ENCODE data around the gene ELP4. TPM values are rescaled to one million over a fixed set of nuclear protein-coding genes. Genes with fewer than 3 reads are reported as not detected.

Gene ELP4
- total RNA-seq, 1 experiment from 2014 or later, result 15.2 TPM

GRCh38 chr11:31808721-31809540 lies 299.4 kb downstream of the ELP4 start:
- Histone ChIP-seq H3K18ac (ENCODE audit: insufficient read length, low read depth, low read length) (no peak overlapping the region), H3K9ac (ENCODE audit: extremely low read depth, insufficient read length, low read length) (no peak overlapping the region), H3K79me1 (ENCODE audit: insufficient read depth, low read depth, low read length, poor library complexity, severe bottlenecking) (no peaks in the 10 kb centered on the region), H2BK120ac (ENCODE audit: low read depth, low read length, poor library complexity, severe bottlenecking) (no peak overlapping the region), H3T11ph (ENCODE audit: low read length) (no peak overlapping the region), H4K20me1 (ENCODE audit: control insufficient read depth, insufficient read depth, insufficient read length) (peaks cover 3% of the 10 kb centered on the region), H4K91ac (ENCODE audit: insufficient read length, low read depth, low read length) (no peak overlapping the region), H2BK20ac (ENCODE audit: low read depth, low read length, poor library complexity, severe bottlenecking) (no peak overlapping the region), H2BK12ac (ENCODE audit: insufficient read length, low read depth, low read length) (no peak overlapping the region), H3K4me2 (ENCODE audit: insufficient read depth, insufficient read length, low read length) (peak overlapping the region; percentile 27), H3K4ac (ENCODE audit: low read depth, low read length) (no peak overlapping the region), H2BK15ac (ENCODE audit: low read depth, low read length) (no peak overlapping the region), H3K56ac (ENCODE audit: insufficient read length, low read depth, low read length) (no peak overlapping the region), H2AK5ac (ENCODE audit: insufficient read length, low read length) (no peak overlapping the region), H2BK5ac (ENCODE audit: insufficient read length, low read length) (no peak overlapping the region), H2AFZ (ENCODE audit: low read length) (no peak overlapping the region), H3K79me2 (ENCODE audit: insufficient read depth, low read length) (no peaks in the 10 kb centered on the region), H4K5ac (ENCODE audit: insufficient read length, low read depth, low read length) (no peak overlapping the region), H3K27me3 (ENCODE audit: insufficient read depth, low read length) (peaks cover 90% of the 10 kb centered on the region), H3K23ac (ENCODE audit: insufficient read length, low read depth, low read length) (no peak overlapping the region), H3K27ac (ENCODE audit: insufficient read length, low read depth, low read length) (no peak overlapping the region), H3K4me1 (ENCODE audit: insufficient read depth, low read length) (no peaks in the 10 kb centered on the region), H3K14ac (ENCODE audit: insufficient read depth, low read length) (no peak overlapping the region), H3K23me2 (ENCODE audit: insufficient read length, low read depth, low read length, poor library complexity, severe bottlenecking) (peaks cover 36% of the 10 kb centered on the region), H3K9me3 (ENCODE audit: control insufficient read depth, low read depth, low read length) (no peaks in the 10 kb centered on the region), H4K8ac (replicated peaks; ENCODE audit: insufficient read length, low read depth, low read length) (no peak overlapping the region)
- Mint-ChIP-seq H3K36me3 (ENCODE audit: insufficient read depth in 1 of 3, low read depth in 3 of 3) (no peaks in the 10 kb centered on the region; a peak in 1 of 7 replicates), H3K27ac (no peak overlapping the region), H3K27me3 (ENCODE audit: low read depth) (peaks cover 99% of the 10 kb centered on the region), H3K9me3 (no peaks in the 10 kb centered on the region; a peak in 4 of 5 replicates), H3K4me1 (peaks cover 43 to 67% of the 10 kb centered on the region in 2 experiments), H3K4me3 (peak overlapping the region in 1 of 2 experiments; percentile 78; a peak in 3 of 5 replicates)
- no peak for TF ChIP-seq CTCF (conservative IDR thresholded peaks at IDR 0.05)
- WGBS (ENCODE audit: extremely low coverage, insufficient read length, low lambda C conversion rate), result no CpG with 5 or more reads among the region's 21 CpGs
- DNase-seq, result no peak

All from H9 (cell line).